Endothelial cell (in vitro differentiated cells): ENCODE results near the gene LRRC27. TPM values are rescaled to one million over a fixed set of nuclear protein-coding genes. Genes with fewer than 3 reads are reported as not detected.

Source experiments
- DNase-seq: peaks from one replicate; pipeline ENCODE4 v3.0.0; 2021; ENCODE audit warnings: low spot score
- H3K27ac Mint-ChIP-seq: one replicate; pipeline ENCODE4 v1.8.0; 2021; ENCODE audit warnings: mixed read lengths, inconsistent platforms; ENCODE audit not compliant: unreplicated experiment
- H3K27me3 Mint-ChIP-seq: one replicate; pipeline ENCODE4 v1.8.0; 2021; ENCODE audit warnings: mild to moderate bottlenecking, moderate library complexity, mixed read lengths, inconsistent platforms; ENCODE audit not compliant: unreplicated experiment
- H3K36me3 Mint-ChIP-seq: one replicate; pipeline ENCODE4 v1.8.0; 2021; ENCODE audit warnings: mild to moderate bottlenecking, low read depth, mixed read lengths, inconsistent platforms; ENCODE audit not compliant: unreplicated experiment
- H3K4me1 Mint-ChIP-seq: one replicate; pipeline ENCODE4 v1.8.0; 2021; ENCODE audit warnings: mild to moderate bottlenecking, mixed read lengths, inconsistent platforms; ENCODE audit not compliant: unreplicated experiment
- H3K4me3 Mint-ChIP-seq: one replicate; pipeline ENCODE4 v1.8.0; 2021; ENCODE audit warnings: mild to moderate bottlenecking, mixed read lengths, inconsistent platforms; ENCODE audit not compliant: unreplicated experiment
- H3K9me3 Mint-ChIP-seq: one replicate; pipeline ENCODE4 v1.8.0; 2021; ENCODE audit warnings: mixed read lengths, inconsistent platforms; ENCODE audit not compliant: unreplicated experiment
- CTCF ChIP-seq: fragments of 200-600 bp; sonication (generic); IDR thresholded peaks from one replicate; pipeline ENCODE4 v1.5.0; 2021; ENCODE audit warnings: antibody characterized with exemption; ENCODE audit not compliant: unreplicated experiment
- total RNA-seq: library from RNA; stranded (reverse); fragmentation: NEBNext Ultra II Directional; extraction: Animal tissue kit (Norgen Biotek cat#: 25700); gene quantifications from one replicate; pipeline ENCODE4 v1.2.1, GENCODE V29; 2021; ENCODE audit not compliant: unreplicated experiment

The LRRC27 gene
- total RNA-seq, 1 donor from 2014 or later: 11.1 TPM

DNA sequence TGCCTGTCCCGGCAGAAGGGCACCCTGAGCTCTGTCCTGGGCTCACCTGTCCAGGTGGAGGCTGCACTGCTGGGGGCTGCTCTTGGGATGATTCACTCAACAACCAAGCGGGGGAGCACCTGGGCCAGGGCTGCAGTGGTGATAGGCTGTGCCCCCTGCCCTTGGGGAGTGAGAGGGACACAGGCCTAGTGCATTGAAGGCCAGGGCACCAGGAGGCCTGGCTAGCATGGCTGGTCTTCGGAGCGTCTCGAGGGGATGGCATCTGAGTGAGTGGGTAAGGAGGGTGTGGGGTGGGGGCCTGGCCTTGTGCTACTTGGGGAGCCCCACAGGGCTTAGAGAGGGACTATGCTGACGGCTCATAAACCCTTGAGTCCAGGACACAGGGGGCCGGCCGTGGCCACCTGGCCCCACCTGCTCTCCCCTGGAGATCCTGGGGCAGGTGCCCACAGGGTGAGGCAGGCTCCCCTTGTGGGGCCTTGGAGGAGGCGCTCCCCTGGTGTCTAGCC is 68.1 kb downstream of the LRRC27 start:
- Mint-ChIP-seq H3K36me3 (no peaks in the 10 kb centered on the region), H3K4me3 (no peak overlapping the region), H3K27ac (no peak overlapping the region), H3K27me3 (peaks cover 7% of the 10 kb centered on the region), H3K4me1 (peaks cover 2% of the 10 kb centered on the region), H3K9me3 (no peaks in the 10 kb centered on the region)
- DNase-seq: no peak
- no peak for TF ChIP-seq CTCF

DNA sequence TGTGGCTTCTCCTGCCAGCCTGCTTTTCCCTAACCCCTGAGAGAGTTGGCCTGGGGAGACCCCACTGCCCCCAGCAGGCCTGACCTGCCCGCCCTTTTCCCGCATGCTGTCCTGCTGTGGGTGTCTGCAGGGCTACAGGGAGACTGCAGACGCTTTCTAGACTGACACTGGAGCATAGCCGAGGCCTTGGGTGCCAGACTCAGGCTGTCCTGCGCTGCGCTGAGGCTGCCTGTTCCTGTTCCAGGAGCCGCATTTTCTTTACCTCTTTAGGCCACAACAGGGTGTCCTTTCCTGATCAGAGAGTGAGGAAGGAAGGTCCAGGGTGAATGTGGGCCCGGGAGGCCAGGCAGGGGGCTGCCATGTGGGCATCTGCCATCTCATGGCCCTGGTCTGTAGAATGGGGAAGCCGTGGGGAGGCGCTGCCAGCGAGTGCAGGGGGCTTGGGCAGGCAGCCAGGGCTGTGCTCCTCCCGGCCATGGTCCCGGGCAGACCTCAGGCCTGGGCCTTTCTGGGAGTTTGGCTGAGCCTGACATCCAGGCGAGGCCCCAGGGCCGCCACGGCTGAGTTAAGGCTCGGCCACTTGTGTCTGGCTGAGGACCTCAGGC is 68.7 kb downstream of the LRRC27 start:
- peak overlapping the region; percentile 18 for H3K27ac Mint-ChIP-seq
- no peak for DNase-seq
- TF ChIP-seq CTCF: no peak

DNA sequence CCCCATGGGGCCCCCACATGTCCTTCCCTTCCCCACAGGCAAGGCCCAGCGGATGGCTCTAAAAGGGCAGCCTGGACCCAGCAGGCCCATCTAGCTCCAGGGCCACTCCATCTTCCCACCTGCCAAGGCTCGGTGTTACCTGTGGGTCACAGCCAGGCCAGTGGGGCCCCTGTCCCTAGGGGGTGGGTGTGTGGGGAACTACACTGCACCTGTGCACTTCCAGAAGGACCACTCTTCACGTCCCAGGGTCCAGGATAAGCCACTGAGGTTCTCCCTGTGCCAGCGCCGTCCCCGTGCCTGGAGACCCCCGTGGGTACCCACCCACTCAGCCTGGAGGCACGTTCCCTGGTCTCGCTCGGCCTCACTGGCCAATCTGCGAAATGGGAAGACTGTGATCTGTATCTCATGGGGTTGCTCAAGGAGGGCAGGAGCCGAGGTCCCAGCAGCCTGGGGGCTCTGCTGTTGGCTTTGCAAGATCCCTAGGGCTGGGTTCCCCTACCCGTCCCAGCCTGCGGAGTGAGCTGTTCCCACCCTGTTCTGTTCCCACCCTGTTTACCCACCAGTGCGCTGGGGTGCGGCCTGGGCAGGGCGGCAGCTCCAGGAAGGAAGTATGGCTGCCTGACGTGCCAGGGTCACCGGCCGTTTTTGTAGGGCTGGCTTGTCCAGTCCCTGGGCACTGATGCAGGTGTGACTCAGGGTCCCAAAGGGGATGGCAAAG is 69.6 kb downstream of the LRRC27 start:
- H3K27ac Mint-ChIP-seq: no peak overlapping the region
- no peak overlapping the region for H3K4me3 Mint-ChIP-seq
- no peak for DNase-seq
- H3K9me3 Mint-ChIP-seq: no peaks in the 10 kb centered on the region
- no peak for TF ChIP-seq CTCF
- H3K4me1 Mint-ChIP-seq: peaks cover 2% of the 10 kb centered on the region
- H3K27me3 Mint-ChIP-seq: peaks cover 13% of the 10 kb centered on the region
- H3K36me3 Mint-ChIP-seq: peaks cover 4% of the 10 kb centered on the region

More for the DNA sequence above, 68.7 kb downstream of the LRRC27 start:
- H3K9me3 Mint-ChIP-seq: no peaks in the 10 kb centered on the region
- no peaks in the 10 kb centered on the region for H3K36me3 Mint-ChIP-seq
- H3K27me3 Mint-ChIP-seq: peaks cover 9% of the 10 kb centered on the region
- H3K4me3 Mint-ChIP-seq: no peak overlapping the region
- peaks cover 2% of the 10 kb centered on the region for H3K4me1 Mint-ChIP-seq

- peaks cover 3% of the 10 kb centered on the region for H3K4me1 Mint-ChIP-seq
- no peak overlapping the region for H3K4me3 Mint-ChIP-seq
- no peaks in the 10 kb centered on the region for H3K9me3 Mint-ChIP-seq
- no peak for TF ChIP-seq CTCF
- no peak for DNase-seq
- H3K27me3 Mint-ChIP-seq: peaks cover 13% of the 10 kb centered on the region
- no peak overlapping the region for H3K27ac Mint-ChIP-seq
- peaks cover 4% of the 10 kb centered on the region for H3K36me3 Mint-ChIP-seq
Measured at GRCh38 chr10:132402781-132403241, 70.8 kb downstream of the LRRC27 start.

GRCh38 chr10:132403511-132404168 is 71.6 kb downstream of the LRRC27 start:
- H3K27me3 Mint-ChIP-seq: peaks cover 12% of the 10 kb centered on the region
- no peak for DNase-seq
- H3K27ac Mint-ChIP-seq: no peak overlapping the region
- H3K4me1 Mint-ChIP-seq: peaks cover 5% of the 10 kb centered on the region
- H3K36me3 Mint-ChIP-seq: peaks cover 4% of the 10 kb centered on the region
- no peak for TF ChIP-seq CTCF
- no peaks in the 10 kb centered on the region for H3K9me3 Mint-ChIP-seq
- H3K4me3 Mint-ChIP-seq: no peak overlapping the region
